ENCODE data around the gene PCDHA9. TPM values are rescaled to one million over a fixed set of nuclear protein-coding genes. Genes with fewer than 3 reads are reported as not detected.
"Not testable (repeated sequence)": the region's sequence is repeated elsewhere in the genome, so short reads cannot be mapped to it uniquely, and the experiment has no call there.

Gene PCDHA9
- total RNA-seq, 1 experiment from 2014 or later, result 0.55 TPM

DNA sequence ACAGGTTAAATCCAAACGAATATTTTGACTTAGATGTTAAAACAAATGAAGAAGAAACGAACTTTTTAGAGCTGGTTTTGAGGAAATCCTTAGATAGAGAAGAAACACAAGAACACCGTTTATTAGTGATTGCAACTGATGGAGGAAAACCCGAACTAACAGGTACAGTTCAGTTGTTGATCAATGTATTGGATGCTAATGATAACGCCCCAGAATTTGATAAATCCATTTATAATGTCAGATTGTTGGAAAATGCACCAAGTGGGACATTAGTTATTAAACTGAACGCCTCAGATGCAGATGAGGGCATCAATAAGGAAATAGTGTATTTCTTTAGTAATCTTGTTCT is 25.9 kb upstream of the PCDHA9 start:
- H3T11ph ChIP-seq (ENCODE audit: low read length), result no peak overlapping the region
- H3K4me1 ChIP-seq (ENCODE audit: insufficient read depth, low read length), result no peaks in the 10 kb centered on the region
- H3K23ac ChIP-seq (ENCODE audit: insufficient read length, low read depth, low read length), result no peak overlapping the region
- no peak overlapping the region for H3K14ac ChIP-seq (ENCODE audit: insufficient read depth, low read length)
- no peak overlapping the region for H4K8ac ChIP-seq (replicated peaks; ENCODE audit: insufficient read length, low read depth, low read length)
- no peak overlapping the region for H3K56ac ChIP-seq (ENCODE audit: insufficient read length, low read depth, low read length)
- peaks cover 3% of the 10 kb centered on the region for H3K23me2 ChIP-seq (ENCODE audit: insufficient read length, low read depth, low read length, poor library complexity, severe bottlenecking)
- no peak overlapping the region for H3K9ac ChIP-seq (ENCODE audit: extremely low read depth, insufficient read length, low read length)
- TF ChIP-seq, protein P1, sequence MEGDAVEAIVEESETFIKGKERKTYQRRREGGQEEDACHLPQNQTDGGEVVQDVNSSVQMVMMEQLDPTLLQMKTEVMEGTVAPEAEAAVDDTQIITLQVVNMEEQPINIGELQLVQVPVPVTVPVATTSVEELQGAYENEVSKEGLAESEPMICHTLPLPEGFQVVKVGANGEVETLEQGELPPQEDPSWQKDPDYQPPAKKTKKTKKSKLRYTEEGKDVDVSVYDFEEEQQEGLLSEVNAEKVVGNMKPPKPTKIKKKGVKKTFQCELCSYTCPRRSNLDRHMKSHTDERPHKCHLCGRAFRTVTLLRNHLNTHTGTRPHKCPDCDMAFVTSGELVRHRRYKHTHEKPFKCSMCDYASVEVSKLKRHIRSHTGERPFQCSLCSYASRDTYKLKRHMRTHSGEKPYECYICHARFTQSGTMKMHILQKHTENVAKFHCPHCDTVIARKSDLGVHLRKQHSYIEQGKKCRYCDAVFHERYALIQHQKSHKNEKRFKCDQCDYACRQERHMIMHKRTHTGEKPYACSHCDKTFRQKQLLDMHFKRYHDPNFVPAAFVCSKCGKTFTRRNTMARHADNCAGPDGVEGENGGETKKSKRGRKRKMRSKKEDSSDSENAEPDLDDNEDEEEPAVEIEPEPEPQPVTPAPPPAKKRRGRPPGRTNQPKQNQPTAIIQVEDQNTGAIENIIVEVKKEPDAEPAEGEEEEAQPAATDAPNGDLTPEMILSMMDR (conservative IDR thresholded peaks at IDR 0.05), result no peak
- H3K4me3 Mint-ChIP-seq, result no peak overlapping the region
- no peaks in the 10 kb centered on the region for H3K79me2 ChIP-seq (ENCODE audit: insufficient read depth, low read length)
- H3K27ac Mint-ChIP-seq, result no peak overlapping the region
- no peaks in the 10 kb centered on the region for H3K79me1 ChIP-seq (ENCODE audit: insufficient read depth, low read depth, low read length, poor library complexity, severe bottlenecking)
- no peak overlapping the region for H2AFZ ChIP-seq (ENCODE audit: low read length)
- no peaks in the 10 kb centered on the region for H3K27me3 Mint-ChIP-seq (ENCODE audit: low read depth)
- no peaks in the 10 kb centered on the region for H3K9me3 ChIP-seq (ENCODE audit: control insufficient read depth, low read depth, low read length)
- H2BK15ac ChIP-seq (ENCODE audit: low read depth, low read length), result no peak overlapping the region
- H2BK5ac ChIP-seq (ENCODE audit: insufficient read length, low read length), result no peak overlapping the region
- H2BK12ac ChIP-seq (ENCODE audit: insufficient read length, low read depth, low read length), result no peak overlapping the region
- H3K4ac ChIP-seq (ENCODE audit: low read depth, low read length), result no peak overlapping the region
- no CpG with 5 or more reads among the region's 6 CpGs for WGBS (ENCODE audit: extremely low coverage, insufficient read length, low lambda C conversion rate)
- no peak for DNase-seq
- peaks cover 0 to 3% of the 10 kb centered on the region in 2 experiments; a peak in 2 of 4 replicates for H3K4me1 Mint-ChIP-seq
- peaks cover 0 to 16% of the 10 kb centered on the region in 2 experiments; a peak in 2 of 5 replicates for H3K9me3 Mint-ChIP-seq
- no peak overlapping the region for H3K27ac ChIP-seq (ENCODE audit: insufficient read length, low read depth, low read length)
- no peak overlapping the region for H2AK5ac ChIP-seq (ENCODE audit: insufficient read length, low read length)
- H4K91ac ChIP-seq (ENCODE audit: insufficient read length, low read depth, low read length), result no peak overlapping the region
- H3K18ac ChIP-seq (ENCODE audit: insufficient read length, low read depth, low read length), result no peak overlapping the region
- H4K20me1 ChIP-seq (ENCODE audit: control insufficient read depth, insufficient read depth, insufficient read length), result no peaks in the 10 kb centered on the region
- H4K5ac ChIP-seq (ENCODE audit: insufficient read length, low read depth, low read length), result no peak overlapping the region
- H3K4me2 ChIP-seq (ENCODE audit: insufficient read depth, insufficient read length, low read length), result no peak overlapping the region
- peaks cover 9 to 18% (median 15%) of the 10 kb centered on the region in 3 experiments for H3K36me3 Mint-ChIP-seq (ENCODE audit: insufficient read depth in 1 of 3, low read depth in 3 of 3)
- H2BK20ac ChIP-seq (ENCODE audit: low read depth, low read length, poor library complexity, severe bottlenecking), result no peak overlapping the region
- no peak overlapping the region for H2BK120ac ChIP-seq (ENCODE audit: low read depth, low read length, poor library complexity, severe bottlenecking)
- no peaks in the 10 kb centered on the region for H3K27me3 ChIP-seq (ENCODE audit: insufficient read depth, low read length)

GRCh38 chr5:140822969-140823368 is 25.2 kb upstream of the PCDHA9 start:
- H3K9ac ChIP-seq (ENCODE audit: extremely low read depth, insufficient read length, low read length); H4K5ac ChIP-seq (ENCODE audit: insufficient read length, low read depth, low read length); H3K23ac ChIP-seq (ENCODE audit: insufficient read length, low read depth, low read length); H3K4me1 Mint-ChIP-seq; H2BK15ac ChIP-seq (ENCODE audit: low read depth, low read length); H2BK20ac ChIP-seq (ENCODE audit: low read depth, low read length, poor library complexity, severe bottlenecking); H2BK5ac ChIP-seq (ENCODE audit: insufficient read length, low read length); H3K79me2 ChIP-seq (ENCODE audit: insufficient read depth, low read length); H3K4ac ChIP-seq (ENCODE audit: low read depth, low read length); H3K27me3 Mint-ChIP-seq (ENCODE audit: low read depth); H3K14ac ChIP-seq (ENCODE audit: insufficient read depth, low read length); H3K27me3 ChIP-seq (ENCODE audit: insufficient read depth, low read length); H3K27ac Mint-ChIP-seq; H4K8ac ChIP-seq (replicated peaks; ENCODE audit: insufficient read length, low read depth, low read length); H3K18ac ChIP-seq (ENCODE audit: insufficient read length, low read depth, low read length); H4K91ac ChIP-seq (ENCODE audit: insufficient read length, low read depth, low read length); H3K23me2 ChIP-seq (ENCODE audit: insufficient read length, low read depth, low read length, poor library complexity, severe bottlenecking); H3K4me1 ChIP-seq (ENCODE audit: insufficient read depth, low read length); H3K9me3 ChIP-seq (ENCODE audit: control insufficient read depth, low read depth, low read length); H3K56ac ChIP-seq (ENCODE audit: insufficient read length, low read depth, low read length); H2AK5ac ChIP-seq (ENCODE audit: insufficient read length, low read length); H3K4me3 Mint-ChIP-seq; H3K79me1 ChIP-seq (ENCODE audit: insufficient read depth, low read depth, low read length, poor library complexity, severe bottlenecking); H2BK12ac ChIP-seq (ENCODE audit: insufficient read length, low read depth, low read length); H2BK120ac ChIP-seq (ENCODE audit: low read depth, low read length, poor library complexity, severe bottlenecking); H3K4me2 ChIP-seq (ENCODE audit: insufficient read depth, insufficient read length, low read length); H2AFZ ChIP-seq (ENCODE audit: low read length); H3K27ac ChIP-seq (ENCODE audit: insufficient read length, low read depth, low read length); DNase-seq; H3T11ph ChIP-seq (ENCODE audit: low read length); H4K20me1 ChIP-seq (ENCODE audit: control insufficient read depth, insufficient read depth, insufficient read length): not testable (repeated sequence)
- peaks cover 9 to 18% (median 15%) of the 10 kb centered on the region in 3 experiments for H3K36me3 Mint-ChIP-seq (ENCODE audit: insufficient read depth in 1 of 3, low read depth in 3 of 3)
- WGBS (ENCODE audit: extremely low coverage, insufficient read length, low lambda C conversion rate), result no CpG with 5 or more reads among the region's 48 CpGs
- peaks cover 2 to 16% of the 10 kb centered on the region in 2 experiments; a peak in 3 of 5 replicates for H3K9me3 Mint-ChIP-seq

Measured in H9 (cell line).